ENCODE results near the gene UNC5A. TPM values are rescaled to one million over a fixed set of nuclear protein-coding genes. Genes with fewer than 3 reads are reported as not detected.

The UNC5A gene
- total RNA-seq, 1 experiment from 2014 or later = 0.06 TPM

DNA sequence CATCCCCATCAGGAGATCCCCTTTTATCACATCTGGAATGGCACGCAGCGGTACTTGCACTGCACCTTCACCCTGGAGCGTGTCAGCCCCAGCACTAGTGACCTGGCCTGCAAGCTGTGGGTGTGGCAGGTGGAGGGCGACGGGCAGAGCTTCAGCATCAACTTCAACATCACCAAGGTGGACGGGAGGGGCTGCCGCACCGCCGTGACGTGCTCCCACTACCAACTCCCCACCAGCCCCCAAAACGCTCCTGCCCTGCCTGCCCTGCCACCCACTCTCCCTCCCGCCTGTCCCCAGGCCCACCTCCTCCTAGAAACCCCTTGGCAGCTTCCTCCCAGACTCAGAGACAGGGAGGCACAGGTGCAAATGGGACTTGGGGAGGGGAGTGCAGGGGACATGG, 68.1 kb downstream of the UNC5A start:
- no peak for DNase-seq (ENCODE audit: low read depth)

DNA sequence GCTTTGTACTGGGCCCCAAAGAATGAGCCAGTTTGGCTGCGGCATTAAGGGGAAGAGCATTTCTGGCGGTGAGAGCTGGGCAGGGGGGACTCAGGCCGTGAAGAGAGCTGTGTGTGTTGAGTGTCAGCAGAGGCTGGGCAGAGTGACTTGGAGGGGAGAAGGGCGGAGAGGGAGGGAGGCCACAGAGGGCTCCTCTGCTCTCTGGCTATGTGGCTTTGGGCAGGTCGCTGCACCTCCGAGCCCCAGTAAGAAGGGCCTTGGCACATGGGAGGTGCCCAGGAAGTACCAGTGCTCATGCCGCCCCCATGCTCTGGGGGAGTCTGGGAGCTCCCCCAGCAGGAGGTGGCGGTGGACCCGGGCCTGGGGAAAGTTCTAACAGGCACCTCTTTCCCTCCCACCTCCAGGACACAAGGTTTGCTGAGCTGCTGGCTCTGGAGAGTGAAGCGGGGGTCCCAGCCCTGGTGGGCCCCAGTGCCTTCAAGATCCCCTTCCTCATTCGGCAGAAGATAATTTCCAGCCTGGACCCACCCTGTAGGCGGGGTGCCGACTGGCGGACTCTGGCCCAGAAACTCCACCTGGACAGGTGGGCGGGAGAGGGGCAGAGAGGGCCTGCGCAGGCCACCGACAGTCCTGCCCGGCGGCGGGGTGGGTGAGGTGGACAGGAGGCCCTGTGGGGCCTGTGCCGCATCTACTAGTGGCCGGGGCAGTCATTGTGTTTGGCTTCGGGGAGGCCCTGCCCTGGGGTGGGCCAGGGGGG, 68.7 kb downstream of the UNC5A start:
- no peak for DNase-seq (ENCODE audit: low read depth)

DNA sequence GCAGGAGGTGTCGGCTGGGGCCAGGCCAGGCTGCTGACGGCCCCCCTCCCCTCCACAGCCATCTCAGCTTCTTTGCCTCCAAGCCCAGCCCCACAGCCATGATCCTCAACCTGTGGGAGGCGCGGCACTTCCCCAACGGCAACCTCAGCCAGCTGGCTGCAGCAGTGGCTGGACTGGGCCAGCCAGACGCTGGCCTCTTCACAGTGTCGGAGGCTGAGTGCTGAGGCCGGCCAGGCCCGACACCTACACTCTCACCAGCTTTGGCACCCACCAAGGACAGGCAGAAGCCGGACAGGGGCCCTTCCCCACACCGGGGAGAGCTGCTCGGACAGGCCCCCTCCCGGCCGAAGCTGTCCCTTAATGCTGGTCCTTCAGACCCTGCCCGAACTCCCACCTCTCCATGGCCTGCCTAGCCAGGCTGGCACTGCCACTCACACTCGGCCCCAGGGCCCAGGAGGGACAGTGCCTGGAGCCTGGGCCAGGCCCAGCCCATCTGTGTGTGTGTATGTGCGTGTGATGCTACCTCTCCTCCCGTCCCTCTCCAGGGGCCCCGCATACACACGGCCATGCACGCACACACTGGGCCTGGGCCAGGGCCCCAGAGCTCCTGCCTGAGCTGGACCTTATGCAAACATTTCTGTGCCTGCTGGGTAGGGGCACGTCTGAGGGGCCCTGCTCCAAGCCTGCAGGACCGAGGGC, 69.5 kb downstream of the UNC5A start:
- DNase-seq (ENCODE audit: low read depth) = no peak

DNA sequence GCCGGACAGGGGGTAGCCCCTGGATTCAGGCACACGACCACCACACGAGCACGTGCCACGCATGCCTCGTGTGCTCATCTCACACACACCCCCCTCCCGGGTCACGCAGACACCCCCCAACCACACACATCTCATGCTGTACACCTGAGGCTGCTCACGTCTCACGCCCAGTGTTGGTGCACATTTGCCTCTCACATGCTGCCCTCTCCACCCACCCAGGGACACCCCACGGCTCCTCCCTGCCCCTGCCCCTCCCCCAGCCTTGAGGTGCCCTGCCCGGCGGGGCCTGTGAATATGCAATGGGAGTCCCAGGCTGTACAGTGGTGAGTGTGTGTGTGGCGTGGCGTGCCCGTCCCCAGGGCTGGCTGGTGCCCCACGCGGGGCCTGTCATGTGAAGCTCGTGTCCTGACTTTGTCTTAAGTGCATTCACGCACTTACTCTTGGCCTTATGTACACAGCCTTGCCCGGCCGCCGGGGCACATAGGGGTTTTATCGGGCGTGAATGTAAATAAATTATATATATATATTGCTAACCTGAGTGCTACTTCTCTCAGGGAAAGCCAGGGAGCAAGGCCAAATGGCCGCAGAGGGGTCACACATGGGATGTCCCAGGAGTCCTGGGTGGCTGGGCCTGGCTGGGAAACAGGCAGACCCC, 70.1 kb downstream of the UNC5A start:
- DNase-seq (ENCODE audit: low read depth) = no peak

DNA sequence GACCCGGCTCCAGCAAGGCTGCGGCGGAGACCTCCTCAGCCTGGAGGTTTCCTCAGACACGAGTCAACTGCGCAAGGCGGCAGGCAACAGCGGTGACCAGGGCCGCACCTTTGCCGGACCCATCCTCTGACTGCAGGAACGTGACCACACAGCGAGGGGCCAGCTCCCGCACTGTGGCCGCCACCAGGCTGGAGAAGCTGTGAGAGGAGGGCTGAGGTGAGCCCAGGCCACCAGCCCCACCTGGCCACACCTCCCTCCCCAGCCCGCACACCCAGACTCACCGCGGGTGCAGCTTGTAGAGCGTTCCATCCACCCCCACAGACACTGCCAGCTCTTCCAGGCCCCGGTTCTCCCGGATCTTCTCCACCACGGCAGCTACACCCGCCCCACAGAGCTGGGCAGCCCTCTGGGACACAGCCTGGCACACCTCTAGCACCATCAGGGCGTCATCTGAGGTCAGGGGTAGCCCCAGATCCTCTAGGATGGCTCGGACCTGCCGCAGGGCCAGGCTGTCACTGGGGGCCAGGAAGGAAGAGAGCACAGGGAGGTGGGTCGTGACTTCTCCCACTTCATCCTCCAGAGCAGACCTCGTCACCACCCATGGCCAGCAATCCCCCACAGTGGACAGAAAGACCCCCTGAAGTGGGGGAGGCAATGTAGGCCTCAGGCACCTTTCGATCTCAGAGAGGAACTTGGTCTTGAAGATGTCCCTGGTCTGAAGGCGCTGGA, 70.8 kb downstream of the UNC5A start:
- no peak for DNase-seq (ENCODE audit: low read depth)

DNA sequence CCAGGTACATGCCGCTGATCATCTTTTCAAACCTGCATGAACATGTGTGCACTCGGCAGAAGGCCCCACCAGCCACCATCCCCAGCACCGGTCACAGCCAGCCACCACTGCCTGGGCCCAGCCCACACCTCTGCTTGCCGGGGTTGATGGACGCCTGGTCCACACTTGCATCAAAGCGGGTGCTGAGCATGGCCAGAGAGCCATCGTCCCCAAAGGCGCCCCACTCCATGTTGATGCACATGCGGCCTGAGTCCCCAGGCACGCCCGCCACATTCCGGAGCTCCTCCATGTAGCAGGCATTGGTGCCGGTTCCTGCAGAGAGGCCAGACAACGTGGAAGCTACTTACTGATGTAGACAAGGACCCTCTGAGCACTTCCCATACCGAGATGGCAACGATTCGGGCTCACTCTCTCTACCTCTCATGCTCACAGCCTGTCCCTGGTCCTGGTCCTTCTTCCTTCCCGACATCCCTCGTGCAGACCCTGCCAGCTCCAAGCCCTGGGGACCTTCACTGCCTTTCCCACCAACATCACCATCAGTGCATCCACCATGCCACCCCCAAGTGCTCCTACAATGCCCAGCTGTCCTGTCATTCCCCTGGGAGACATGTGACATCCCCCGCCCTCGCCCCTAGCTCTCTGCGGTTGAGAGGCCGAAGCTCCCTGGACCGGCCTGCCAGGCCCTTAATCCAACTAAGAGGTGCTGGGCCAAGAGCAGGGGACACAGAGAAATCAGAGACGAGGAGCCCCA, 71.6 kb downstream of the UNC5A start:
- DNase-seq (ENCODE audit: low read depth) = no peak

DNA sequence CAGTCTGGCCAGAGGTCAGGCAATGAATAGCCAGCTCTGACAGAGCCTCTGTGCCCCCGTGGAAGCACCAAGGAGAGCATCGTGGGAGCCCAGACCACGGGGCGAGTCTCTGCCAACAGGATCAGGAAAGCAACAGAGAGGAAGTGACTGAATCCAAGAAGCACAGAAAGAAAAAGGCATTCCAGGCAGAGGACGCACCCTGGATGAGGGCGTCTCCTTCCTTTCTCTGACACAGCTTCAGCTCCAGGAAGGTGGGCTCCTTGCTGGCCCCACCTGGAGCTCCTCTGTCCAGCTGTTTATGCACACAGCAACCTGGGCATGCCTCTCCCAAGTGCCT, 72.2 kb downstream of the UNC5A start:
- DNase-seq (ENCODE audit: low read depth) = no peak

DNA sequence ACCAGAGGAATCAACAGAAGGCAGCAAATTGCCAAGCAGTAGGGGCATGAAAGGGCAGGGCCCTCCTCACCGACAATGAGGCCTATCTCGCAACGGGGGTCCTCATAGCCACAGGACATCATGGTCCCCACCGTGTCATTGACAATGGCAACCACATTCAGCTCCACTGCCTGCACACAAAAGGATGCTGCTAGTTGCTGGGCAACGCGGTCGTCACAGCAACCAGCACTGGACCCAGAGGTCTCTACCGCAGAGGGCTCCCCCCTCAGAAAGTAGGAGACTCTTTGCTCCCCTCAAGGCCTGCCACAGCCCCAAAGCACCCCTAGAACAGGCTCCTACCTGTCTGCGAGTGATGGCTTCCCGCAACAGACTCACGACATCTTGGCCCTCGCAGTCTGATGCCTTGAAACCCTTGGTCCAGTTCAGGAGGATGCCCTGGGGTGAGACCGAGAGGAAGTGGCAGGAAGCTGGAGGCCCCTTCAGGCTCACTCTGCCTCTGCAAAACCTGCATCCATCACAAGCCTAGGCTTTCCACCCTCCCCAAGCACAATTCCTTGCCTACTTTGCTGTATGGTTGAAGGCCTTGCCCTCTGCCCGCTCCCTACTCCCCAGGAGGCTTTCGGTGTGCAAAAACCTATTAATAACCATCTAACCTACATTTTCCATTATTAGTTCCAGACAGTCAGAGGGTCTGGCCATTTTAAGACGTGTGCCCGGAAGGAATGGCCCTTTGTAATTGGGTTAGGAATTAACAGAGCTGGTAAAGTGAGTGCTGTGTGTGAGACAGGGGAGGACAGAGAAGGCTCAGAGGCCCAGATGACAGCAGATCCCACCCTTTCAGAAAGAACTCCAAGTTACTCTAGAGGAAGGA, 73.6 kb downstream of the UNC5A start:
- no peak for DNase-seq (ENCODE audit: low read depth)

DNA sequence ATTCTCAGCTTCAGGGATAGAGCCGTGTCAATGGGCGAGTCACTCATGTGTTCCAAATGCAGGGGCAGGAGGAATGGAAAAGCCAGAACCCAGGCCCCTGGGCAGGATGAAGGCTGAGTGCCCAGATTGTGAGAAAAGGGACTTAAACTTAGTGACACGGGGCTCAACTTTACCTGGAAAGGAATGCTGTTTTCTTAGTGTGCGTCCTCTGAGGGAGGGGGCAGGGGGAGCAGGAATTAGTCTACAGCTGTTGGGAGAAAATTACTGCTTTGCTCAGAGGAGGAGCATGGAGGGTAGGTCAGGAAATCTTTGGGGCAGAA, 74.2 kb downstream of the UNC5A start:
- no peak for DNase-seq (ENCODE audit: low read depth)

DNA sequence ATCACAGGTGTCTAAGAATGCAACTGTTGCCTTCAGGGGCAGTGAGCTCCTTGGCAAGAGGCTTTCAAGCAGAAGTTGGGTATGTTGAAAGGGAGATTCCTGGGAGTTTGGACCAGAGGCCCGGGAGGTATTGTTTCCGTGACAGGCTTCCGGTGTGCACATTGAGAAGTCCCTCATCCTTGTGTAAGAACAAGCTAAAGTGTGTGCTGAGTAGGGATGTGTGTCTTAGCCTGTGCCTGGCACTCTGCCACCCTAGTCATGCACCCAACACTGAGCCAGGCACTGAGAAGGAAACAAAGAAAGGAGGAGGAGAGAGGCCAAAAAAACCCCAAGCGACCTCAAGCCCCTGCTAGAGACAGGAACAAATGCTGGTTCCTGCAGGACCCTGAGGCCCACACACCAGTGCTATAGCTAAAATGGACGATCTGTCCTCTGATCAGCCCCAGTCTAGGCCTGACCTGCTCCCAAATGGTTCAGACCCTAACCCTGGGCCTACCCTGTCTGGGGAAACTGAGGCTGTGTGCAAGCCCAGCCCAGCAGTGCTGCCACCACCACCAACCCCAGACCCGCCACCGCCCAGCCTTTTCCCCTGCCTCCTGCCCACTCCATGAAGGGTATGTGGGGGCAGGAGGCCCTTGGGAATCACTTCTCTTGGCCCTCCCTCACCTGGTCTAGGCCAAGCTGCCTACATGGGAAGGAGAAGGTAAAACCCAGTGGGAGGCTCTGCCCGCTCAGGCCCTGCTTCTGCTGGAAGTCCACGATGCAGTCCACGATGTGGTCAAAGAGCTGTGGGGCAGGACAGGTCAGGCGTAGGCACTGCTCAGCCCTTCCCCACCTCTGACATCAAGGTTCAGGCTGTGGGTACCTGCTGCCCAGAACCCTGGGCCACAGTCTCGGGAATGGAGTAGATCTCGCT, 76.2 kb downstream of the UNC5A start:
- DNase-seq (ENCODE audit: low read depth) = no peak

DNA sequence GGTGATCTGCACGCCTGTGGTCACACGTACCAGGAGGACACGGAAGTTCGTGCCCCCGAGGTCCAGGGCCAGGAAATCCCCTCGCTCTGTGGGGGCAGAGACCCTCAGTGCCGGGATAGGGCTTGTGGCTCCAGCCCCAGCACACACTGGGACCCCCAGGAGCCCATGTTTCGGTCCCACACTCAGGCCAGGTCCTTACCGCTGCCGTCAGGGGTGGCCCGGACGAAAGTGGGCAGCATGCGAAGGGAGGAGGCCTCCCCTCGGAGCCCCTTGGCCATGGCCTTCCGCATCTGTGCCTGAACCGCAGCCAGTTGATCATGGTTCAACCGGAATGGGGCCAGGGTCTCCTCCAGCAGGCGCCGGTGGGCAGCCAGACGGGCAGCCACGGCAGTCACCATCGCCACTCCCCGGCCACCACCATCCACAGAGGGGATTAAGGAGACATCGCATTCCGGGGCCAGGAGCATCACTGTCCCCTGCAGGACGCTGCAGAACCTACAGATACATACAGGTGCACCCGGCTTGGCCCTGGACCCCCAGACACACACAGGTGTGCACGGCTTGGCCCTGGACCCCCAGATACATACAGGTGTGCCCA, 77.0 kb downstream of the UNC5A start:
- no peak for DNase-seq (ENCODE audit: low read depth)

DNA sequence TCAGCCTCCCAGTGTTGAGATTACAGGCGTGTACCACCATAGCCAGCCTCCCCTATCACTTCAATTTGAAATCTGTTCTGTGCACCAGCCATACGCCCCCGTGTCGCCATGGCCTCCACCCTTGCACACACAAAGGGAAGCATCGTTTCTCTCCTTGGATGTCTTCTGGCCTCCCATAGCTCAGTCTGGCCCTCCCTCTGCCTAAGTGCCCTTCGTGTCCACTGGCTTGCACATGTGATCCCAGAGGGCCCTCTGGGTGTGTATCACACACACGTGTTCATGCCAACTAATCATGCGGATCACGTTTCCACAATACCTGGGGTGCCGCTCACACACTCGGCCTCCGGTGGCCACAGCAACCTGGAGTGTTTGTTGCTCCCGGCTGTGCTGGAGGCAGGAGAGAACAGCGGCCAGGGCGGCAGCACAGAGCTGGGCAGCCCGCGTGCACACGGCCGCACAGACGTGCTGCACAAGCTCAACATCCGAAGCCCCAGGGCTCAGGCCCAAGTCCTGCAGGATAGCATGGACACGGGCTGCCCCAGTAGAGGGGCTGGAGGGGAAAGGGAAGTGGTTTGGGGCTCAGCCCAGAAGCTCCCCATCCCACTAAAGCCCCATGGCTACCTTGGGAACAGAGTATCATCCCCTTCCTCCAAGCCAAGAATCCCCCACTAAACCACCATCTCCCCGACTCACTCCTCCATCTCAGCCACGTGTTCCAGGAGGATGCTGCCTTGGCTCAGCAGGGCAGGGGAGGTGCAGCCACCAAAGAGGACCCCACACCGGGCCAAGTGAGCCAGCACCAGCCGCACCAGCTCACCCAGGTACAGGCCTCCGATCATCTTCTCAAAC, 77.9 kb downstream of the UNC5A start:
- DNase-seq (ENCODE audit: low read depth) = no peak

DNA sequence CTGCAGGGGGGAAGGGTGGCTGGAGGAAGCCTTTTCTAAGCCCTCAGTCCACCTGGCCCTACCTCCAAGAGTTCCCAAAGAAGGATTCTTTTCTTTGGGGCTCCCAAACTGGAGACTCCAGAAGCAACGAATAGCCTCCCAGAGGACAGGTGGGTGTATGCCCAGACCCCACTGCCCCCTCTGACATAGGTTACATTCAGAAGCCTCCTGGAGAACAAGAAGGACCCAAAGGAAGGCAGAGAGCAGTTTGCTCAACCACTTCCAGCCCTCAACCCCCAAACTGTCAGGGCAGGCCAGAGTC, 78.5 kb downstream of the UNC5A start:
- DNase-seq (ENCODE audit: low read depth) = no peak

DNA sequence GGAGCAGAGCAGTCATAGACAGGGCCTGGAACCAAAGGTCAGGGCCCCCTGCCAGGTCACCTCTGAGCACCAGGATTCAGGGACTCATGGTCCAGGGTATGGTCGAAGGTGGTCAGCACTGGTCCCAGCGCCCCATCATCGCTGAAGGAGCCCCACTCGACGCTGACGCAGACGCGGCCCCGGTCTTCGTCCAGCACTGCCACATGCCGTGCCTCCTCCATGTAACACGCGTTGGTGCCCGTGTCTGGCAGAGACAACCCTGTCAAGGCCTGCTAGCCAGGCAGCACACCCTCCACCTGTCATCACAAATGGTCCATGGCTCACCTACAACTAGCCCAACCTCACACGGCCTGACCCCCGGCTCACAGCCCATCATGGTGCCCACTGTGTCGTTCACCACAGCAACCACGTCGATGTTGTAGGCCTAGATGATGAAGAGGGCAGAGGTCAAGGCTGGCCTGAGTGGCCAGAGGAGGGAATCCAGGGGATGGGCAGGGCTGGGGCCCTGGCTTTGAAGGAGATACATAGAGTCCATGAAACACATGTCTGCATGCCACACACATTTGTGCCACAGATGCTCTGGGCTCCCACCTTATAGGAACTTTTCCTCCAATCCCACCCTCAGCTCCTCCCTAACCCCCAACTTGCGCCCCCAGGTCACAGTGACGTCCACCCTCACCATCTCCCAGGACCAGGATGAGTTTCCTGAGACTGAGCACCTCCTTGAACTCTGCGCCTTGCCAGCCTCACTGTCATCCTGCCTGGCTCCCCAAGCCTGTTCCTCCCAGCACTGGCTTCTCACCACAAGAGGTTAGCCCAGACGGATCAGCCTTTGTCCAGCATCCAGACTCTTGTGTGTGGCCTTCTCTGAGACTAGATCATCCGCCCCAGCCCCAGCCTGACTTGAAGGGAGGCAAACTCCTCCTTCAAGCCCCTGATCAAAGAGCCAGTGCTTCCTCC, 79.2 kb downstream of the UNC5A start:
- no peak for DNase-seq (ENCODE audit: low read depth)

DNA sequence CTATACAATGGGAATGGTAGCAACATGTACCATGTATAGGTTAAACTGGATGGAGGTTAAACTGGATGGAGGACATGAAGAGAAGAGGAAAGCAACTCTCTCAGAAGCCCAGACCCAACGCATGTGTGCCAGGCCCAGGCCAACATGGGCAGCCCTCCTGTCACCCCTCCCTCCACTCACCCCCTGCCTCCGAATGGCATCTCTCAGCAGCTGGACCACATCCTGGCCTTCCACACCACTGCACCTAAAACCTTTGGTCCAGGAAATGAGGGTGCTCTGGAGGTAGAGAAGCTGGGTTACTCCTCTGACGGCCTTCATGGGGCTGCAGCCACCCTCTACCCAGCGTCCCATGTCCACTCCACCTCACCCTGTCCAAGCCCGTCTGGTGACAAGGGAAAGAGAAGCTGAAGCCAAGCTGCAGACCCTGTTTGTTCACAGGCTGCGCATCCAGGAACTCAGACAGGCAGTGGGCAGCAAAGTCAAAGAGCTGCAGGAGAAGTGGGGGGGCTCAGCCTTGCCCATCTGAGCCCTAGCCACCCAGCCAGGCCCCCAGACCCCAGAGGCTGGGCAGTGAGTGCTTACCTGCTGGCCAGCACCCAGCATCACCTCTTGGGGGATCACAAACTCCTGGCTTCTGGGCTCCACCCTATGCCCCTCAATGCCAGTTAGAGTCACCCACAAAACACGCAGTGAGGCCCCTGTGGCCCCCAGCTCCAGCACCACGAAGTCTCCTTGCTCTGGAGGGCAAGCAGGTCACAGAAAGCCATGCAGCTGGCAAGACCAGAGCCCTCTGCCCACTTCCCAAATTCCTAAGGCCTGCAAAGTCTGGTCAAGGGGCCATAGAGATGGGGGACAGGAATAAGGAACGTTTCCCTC, 80.3 kb downstream of the UNC5A start:
- no peak for DNase-seq (ENCODE audit: low read depth)

DNA sequence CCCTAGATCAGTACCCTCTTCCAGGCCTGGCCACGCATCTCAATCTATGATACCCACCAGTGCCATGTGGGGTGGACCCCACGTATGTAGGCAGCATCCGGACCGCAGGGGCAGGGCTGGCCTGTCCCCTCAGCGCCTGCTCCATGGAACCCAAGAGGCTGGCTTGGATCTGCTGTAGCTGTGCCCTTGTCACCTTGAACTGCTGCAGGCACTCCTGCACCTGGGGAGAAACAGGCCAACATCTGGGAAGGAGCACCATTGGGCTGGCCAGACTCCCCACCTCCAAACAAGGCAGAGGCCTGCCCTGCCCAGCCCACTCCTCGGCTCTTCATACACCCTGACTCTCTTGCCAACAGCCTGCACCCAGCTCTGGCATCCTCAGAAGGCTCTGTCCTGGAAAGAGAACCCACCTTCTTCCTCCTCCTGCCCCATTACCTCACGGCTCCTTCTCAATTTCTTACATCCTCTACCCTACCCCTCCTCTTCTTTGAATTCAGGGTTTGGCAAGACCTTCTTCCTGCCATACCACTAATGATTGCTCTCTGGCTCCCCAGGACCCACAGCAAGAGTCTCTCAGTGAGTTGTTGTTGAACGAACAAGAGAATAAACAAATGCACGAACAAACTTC, 81.1 kb downstream of the UNC5A start:
- DNase-seq (ENCODE audit: low read depth) = no peak
